Measurements from ENCODE around the gene AFF1. TPM values are rescaled to one million over a fixed set of nuclear protein-coding genes. Genes with fewer than 3 reads are reported as not detected.
A peak's percentile ranks its signal among the peaks of the same experiment; 100 is the strongest.

The AFF1 gene
- total and polyA plus RNA-seq, 5 donors, result 63.4 to 86.6 (median 83.1) TPM

DNA sequence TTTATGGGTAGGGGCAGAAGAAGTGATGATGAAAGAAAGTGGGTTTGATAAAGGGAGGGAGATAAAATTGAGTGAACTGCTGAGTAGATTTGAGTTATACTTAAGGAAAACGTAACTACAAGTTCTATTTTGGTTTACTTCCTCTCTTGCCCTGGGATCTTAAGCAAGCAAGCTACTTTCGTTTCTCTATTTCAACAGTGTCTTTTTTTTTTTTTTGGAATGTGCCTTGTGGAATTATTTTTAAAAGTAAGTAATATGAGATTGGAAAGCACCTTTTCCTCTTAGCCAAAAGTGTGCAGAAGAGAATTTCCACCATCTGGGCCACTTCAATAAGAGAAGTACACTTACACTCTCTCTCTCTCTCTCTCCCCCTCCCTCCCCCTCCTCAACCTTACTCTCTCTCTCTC lies 26.6 kb upstream of the AFF1 start:
- 23% methylated on average over 2 of the region's 2 CpGs for WGBS
- Histone ChIP-seq H3K27me3 (ENCODE audit: control insufficient read depth, insufficient read depth) (no peaks in the 10 kb centered on the region), H3K4me1 (ENCODE audit: control insufficient read depth, insufficient read depth, low read length) (peaks cover 4% of the 10 kb centered on the region), H3K9me3 (ENCODE audit: control insufficient read depth, low read length) (no peaks in the 10 kb centered on the region), H3K27ac (ENCODE audit: low read length) (peak overlapping the region; percentile 58), H3K4me3 (ENCODE audit: low read length) (no peak overlapping the region)
- DNase-seq (no peak), ATAC-seq (no peak)
- intact Hi-C loops (cut with DNase I), result no loop called here

- peak in 1 of 2 donors; percentile 34 for ATAC-seq
- no peak for DNase-seq
- intact Hi-C loops (cut with DNase I), result no loop called here
- 61% methylated on average over 8 of the region's 8 CpGs for WGBS
- no peaks in the 10 kb centered on the region for H3K9me3 ChIP-seq (ENCODE audit: control insufficient read depth, low read length)
- H3K4me1 ChIP-seq (ENCODE audit: control insufficient read depth, insufficient read depth, low read length), result peaks cover 4% of the 10 kb centered on the region
- H3K27ac ChIP-seq (ENCODE audit: low read length), result no peak overlapping the region
- no peaks in the 10 kb centered on the region for H3K27me3 ChIP-seq (ENCODE audit: control insufficient read depth, insufficient read depth)
- H3K4me3 ChIP-seq (ENCODE audit: low read length), result no peak overlapping the region
Observed at GRCh38 chr4:86909546-86910295, 25.1 kb upstream of the AFF1 start.

- H3K4me1 ChIP-seq (ENCODE audit: control insufficient read depth, insufficient read depth, low read length), result peaks cover 4% of the 10 kb centered on the region
- intact Hi-C loops (cut with DNase I), result no loop called here
Observed at GRCh38 chr4:86910369-86910768, 24.4 kb upstream of the AFF1 start.

DNA sequence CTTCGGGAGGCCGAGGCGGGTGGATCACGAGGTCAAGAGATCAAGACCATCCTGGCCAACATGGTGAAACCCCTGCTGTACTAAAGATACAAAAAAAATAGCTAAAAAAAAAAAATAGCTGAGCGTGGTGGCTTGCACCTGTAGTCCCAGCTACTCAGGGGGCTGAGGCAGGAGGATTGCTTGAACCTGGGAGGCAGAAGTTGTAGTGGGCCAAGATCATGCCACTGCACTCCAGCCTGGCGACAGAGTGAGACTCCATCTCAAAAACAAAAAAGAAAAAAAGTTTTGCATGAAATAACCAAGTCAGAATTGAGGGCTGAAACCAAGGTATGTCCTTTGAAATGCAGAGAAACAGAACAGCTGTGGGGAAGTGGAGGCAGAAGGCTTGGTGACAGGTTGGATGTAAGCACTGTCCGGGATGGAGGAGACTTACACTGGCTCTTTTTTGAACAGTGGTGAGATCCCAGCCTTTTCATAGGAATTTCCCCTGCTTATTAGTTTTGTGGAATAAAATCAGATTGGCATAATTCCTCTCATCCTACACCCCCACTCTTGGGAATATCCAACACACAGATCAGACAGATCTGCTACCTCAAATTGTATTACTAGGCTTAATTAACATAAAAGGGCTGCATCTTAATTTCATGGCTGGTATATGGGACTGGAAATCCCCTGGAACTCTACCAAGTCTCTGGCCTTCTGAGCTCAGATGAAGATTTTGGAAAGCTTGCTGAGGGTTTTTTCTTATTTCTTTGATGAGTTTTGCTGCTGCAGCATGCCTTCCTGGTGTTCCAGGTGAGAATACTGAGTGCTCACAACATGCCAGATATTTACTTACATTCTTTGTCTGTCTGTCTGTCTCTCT lies 23.8 kb upstream of the AFF1 start:
- Histone ChIP-seq H3K27ac (ENCODE audit: low read length) (no peak overlapping the region), H3K4me3 (ENCODE audit: low read length) (no peak overlapping the region), H3K27me3 (ENCODE audit: control insufficient read depth, insufficient read depth) (no peaks in the 10 kb centered on the region), H3K9me3 (ENCODE audit: control insufficient read depth, low read length) (no peaks in the 10 kb centered on the region), H3K4me1 (ENCODE audit: control insufficient read depth, insufficient read depth, low read length) (peaks cover 4% of the 10 kb centered on the region)
- 76% methylated on average over 7 of the region's 7 CpGs for WGBS
- intact Hi-C loops (cut with DNase I), result no loop called here
- no peak for ATAC-seq
- DNase-seq, result no peak

More at GRCh38 chr4:86910369-86910768, 24.4 kb upstream of the AFF1 start:
- H3K4me3 ChIP-seq (ENCODE audit: low read length), result no peak overlapping the region
- no peak for ATAC-seq
- H3K27ac ChIP-seq (ENCODE audit: low read length), result no peak overlapping the region
- 85% methylated on average over 5 of the region's 5 CpGs for WGBS
- no peaks in the 10 kb centered on the region for H3K27me3 ChIP-seq (ENCODE audit: control insufficient read depth, insufficient read depth)
- H3K9me3 ChIP-seq (ENCODE audit: control insufficient read depth, low read length), result no peaks in the 10 kb centered on the region
- DNase-seq, result no peak

- 97% methylated on average over 1 of the region's 1 CpG for WGBS
- H3K4me3 ChIP-seq (ENCODE audit: low read length), result no peak overlapping the region
- H3K4me1 ChIP-seq (ENCODE audit: control insufficient read depth, insufficient read depth, low read length), result no peaks in the 10 kb centered on the region
- DNase-seq (no peak), ATAC-seq (no peak)
- no peaks in the 10 kb centered on the region for H3K9me3 ChIP-seq (ENCODE audit: control insufficient read depth, low read length)
- intact Hi-C loops (cut with DNase I), result no loop called here
- no peak overlapping the region for H3K27ac ChIP-seq (ENCODE audit: low read length)
- no peaks in the 10 kb centered on the region for H3K27me3 ChIP-seq (ENCODE audit: control insufficient read depth, insufficient read depth)
Observed at GRCh38 chr4:86916392-86916791, 18.4 kb upstream of the AFF1 start.

DNA sequence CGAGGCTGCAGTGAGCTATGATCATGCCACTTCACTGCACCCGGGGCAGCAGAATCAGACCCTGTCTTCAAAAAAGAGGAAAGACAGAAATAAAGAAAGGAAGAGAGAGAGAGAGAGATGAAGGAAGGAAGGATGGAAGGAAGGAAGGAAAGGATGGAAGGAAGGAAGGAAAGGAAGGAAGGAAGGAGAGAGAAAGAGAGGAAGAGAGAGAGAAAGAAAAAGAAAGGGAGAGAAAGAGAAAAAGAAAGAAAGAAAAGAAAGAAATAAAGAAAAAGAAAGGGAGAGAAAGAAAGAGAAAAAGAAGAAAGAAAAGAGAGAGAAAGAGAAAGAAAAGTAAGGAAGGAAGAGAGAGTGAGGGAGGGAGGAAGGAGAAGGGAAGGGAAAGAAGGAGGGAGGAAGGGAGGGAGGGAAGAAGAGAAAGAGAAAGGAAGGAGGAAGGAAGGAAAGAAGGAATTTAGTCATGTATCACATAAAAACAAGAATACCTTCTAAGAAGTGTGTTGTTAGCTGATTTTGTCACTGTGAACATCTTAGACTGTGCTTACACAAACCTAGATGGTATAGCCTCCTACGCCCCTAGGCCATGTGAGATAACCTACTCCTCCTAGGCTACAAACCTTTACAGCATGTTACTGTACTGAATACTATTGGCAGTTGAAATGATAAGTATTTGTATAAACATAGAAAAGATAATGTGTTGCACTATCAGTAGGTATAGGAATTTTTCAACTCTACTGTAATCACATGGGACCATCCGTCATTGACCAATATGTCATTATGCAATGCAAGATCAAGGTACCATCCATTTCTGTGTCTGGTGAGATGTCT lies 17.4 kb upstream of the AFF1 start:
- no peak overlapping the region for H3K27ac ChIP-seq (ENCODE audit: low read length)
- H3K4me3 ChIP-seq (ENCODE audit: low read length), result no peak overlapping the region
- H3K9me3 ChIP-seq (ENCODE audit: control insufficient read depth, low read length), result no peaks in the 10 kb centered on the region
- DNase-seq, result no peak
- intact Hi-C loops (cut with DNase I), result no loop called here
- ATAC-seq, result no peak
- H3K27me3 ChIP-seq (ENCODE audit: control insufficient read depth, insufficient read depth), result no peaks in the 10 kb centered on the region
- no peaks in the 10 kb centered on the region for H3K4me1 ChIP-seq (ENCODE audit: control insufficient read depth, insufficient read depth, low read length)
- WGBS, result 96% methylated on average over 4 of the region's 4 CpGs

DNA sequence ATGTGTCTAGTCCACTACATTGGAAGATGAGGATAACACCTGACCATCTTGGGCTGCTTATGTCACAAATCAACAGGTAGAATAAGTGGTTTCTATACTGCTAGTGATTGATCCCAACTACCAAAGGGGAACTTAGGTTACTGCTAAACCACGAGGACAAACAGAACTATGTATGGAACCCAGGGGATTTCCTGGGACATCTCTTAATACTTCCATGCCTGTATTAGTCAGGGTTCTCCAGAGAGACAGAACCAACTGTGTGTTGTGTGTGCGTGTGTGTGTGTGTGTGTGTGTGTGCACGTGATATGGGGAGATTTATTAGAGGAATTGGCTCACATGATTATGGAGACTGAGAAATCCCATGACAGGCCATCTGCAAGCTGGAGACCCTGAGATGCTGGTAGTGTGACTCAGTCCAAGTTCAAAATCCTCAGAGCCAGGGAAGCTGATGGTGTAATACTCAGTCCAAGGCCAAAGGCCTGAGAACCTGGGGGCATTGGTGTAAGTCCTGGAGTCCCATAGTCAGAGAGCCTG lies 16.2 kb upstream of the AFF1 start:
- ATAC-seq, result no peak
- H3K27me3 ChIP-seq (ENCODE audit: control insufficient read depth, insufficient read depth), result no peaks in the 10 kb centered on the region
- intact Hi-C loops (cut with DNase I), result no loop called here
- WGBS, result 67% methylated on average over 3 of the region's 3 CpGs
- no peak for DNase-seq
- H3K9me3 ChIP-seq (ENCODE audit: control insufficient read depth, low read length), result no peaks in the 10 kb centered on the region
- H3K4me1 ChIP-seq (ENCODE audit: control insufficient read depth, insufficient read depth, low read length), result no peaks in the 10 kb centered on the region
- H3K27ac ChIP-seq (ENCODE audit: low read length), result no peak overlapping the region
- H3K4me3 ChIP-seq (ENCODE audit: low read length), result no peak overlapping the region

DNA sequence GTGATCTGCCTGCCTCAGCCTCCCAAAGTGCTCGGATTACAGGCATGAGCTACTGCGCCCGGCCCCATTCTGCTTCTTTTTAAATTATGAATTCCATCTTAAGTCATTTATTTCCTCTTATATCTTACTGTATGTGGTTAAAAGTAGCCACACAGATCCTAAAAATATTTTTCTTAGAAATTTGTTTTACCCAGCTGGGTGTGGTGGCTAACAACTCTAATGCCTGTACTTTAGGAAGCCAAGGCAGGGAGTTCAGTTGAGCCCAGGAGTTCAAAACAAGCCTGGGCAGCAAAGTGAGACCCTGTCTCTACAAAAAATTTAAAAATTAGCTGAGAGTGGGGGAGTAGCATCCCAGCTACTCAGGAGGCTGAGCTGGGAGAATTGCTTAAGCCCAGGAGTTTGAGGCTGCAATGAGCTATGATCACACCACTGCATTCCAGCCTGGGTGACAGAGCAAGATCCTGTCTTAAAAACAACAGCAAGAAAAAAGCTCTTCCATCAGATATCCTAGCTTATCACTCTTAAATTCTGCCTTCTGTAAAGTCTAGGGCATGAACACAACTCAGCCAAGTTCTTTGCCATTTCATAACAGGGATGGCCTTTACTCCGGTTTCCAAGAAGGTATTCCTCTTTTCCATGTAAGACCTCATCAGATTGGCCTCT lies 15.1 kb upstream of the AFF1 start:
- no peaks in the 10 kb centered on the region for H3K4me1 ChIP-seq (ENCODE audit: control insufficient read depth, insufficient read depth, low read length)
- intact Hi-C loops (cut with DNase I), result loop anchor here (5.0 to 10.0 kb wide), 4 partner anchors 85 to 315 kb away; no protein-coding TSS in a partner anchor
- 89% methylated on average over 4 of the region's 4 CpGs for WGBS
- H3K4me3 ChIP-seq (ENCODE audit: low read length), result no peak overlapping the region
- ATAC-seq (no peak), DNase-seq (no peak)
- no peaks in the 10 kb centered on the region for H3K27me3 ChIP-seq (ENCODE audit: control insufficient read depth, insufficient read depth)
- H3K27ac ChIP-seq (ENCODE audit: low read length), result no peak overlapping the region
- H3K9me3 ChIP-seq (ENCODE audit: control insufficient read depth, low read length), result no peaks in the 10 kb centered on the region

DNA sequence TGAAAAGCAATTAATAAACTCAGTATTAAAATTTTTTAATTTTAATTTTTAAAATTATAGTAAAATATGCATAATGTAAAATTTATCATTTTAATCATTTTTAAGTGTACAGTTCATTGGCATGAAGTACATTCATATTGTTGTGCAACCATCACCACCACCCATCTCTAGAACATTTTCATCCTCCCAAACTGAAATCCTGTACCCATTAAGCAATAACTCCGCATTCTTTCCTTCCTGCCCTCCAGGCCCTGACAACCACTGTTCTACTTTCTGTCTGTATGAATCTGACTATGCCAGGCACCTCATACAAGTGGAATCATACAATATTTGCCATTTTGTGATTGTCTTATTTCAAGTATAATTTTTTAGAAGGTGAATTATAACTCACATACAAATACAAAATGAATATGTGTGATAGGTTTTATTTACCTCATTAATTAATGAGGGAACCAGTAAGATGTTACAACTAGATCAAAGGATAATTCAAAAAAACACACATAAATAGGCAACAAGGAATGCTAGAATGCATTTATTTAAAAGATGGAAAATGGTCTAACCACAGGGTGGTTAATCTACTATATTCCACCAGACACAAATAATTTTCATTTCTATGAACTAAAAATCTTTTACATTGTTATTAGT lies 13.1 kb upstream of the AFF1 start:
- H3K4me1 ChIP-seq (ENCODE audit: control insufficient read depth, insufficient read depth, low read length), result no peaks in the 10 kb centered on the region
- DNase-seq, result no peak
- intact Hi-C loops (cut with DNase I), result loop anchor here (5.0 to 10.0 kb wide), 4 partner anchors 83 to 313 kb away; no protein-coding TSS in a partner anchor
- H3K9me3 ChIP-seq (ENCODE audit: control insufficient read depth, low read length), result no peaks in the 10 kb centered on the region
- 88% methylated on average over 1 of the region's 1 CpG for WGBS
- H3K4me3 ChIP-seq (ENCODE audit: low read length), result no peak overlapping the region
- ATAC-seq, result peak in 1 of 2 donors; percentile 32
- no peak overlapping the region for H3K27ac ChIP-seq (ENCODE audit: low read length)
- H3K27me3 ChIP-seq (ENCODE audit: control insufficient read depth, insufficient read depth), result no peaks in the 10 kb centered on the region

DNA sequence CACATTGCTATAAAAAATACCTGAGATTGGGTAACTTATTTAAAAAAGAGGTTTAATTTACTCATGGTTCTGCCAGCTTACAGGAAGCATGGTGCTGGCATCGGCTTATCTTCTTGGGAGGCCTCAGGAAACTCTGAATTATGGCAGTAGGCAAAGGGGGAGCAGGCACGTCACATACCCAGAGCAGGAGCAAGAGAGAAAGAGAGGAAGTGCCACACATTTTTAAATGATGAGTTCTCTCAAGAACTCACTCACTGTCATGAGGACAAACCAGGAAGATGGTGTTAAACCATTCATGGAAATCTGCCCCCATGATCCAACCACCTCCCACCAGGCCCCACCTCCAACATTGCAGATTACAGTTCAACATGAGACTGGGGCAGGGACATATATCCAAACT lies 10.0 kb upstream of the AFF1 start:
- 42% methylated on average over 2 of the region's 2 CpGs for WGBS

More for the DNA sequence above, 10.0 kb upstream of the AFF1 start:
- DNase-seq (no peak), ATAC-seq (no peak)
- intact Hi-C loops (cut with DNase I), result loop anchor here (5.0 to 10.0 kb wide), 4 partner anchors 80 to 310 kb away; no protein-coding TSS in a partner anchor
- no peaks in the 10 kb centered on the region for H3K9me3 ChIP-seq (ENCODE audit: control insufficient read depth, low read length)
- H3K27ac ChIP-seq (ENCODE audit: low read length), result no peak overlapping the region
- H3K4me1 ChIP-seq (ENCODE audit: control insufficient read depth, insufficient read depth, low read length), result peaks cover 2% of the 10 kb centered on the region
- no peak overlapping the region for H3K4me3 ChIP-seq (ENCODE audit: low read length)
- no peaks in the 10 kb centered on the region for H3K27me3 ChIP-seq (ENCODE audit: control insufficient read depth, insufficient read depth)

All from right cardiac atrium (tissue), 5 donors.